GM19467 (cell line): ENCODE data around the gene ALOX12B.
"Not testable (repeated sequence)": the region's sequence is repeated elsewhere in the genome, so short reads cannot be mapped to it uniquely, and the experiment has no call there.

Experiments
- ATAC-seq: cut with Tn5 transposase; IDR thresholded peaks from one replicate; pipeline ENCODE4 v1.9.1; 2021; ENCODE audit warnings: mild to moderate bottlenecking, moderate library complexity; ENCODE audit not compliant: unreplicated experiment

ALOX12B gene

GRCh38 chr17:8046929-8047768 is 40.4 kb downstream of the ALOX12B start:
- no peak for ATAC-seq

- no peak for ATAC-seq
These were observed 41.1 kb downstream of the ALOX12B start for GRCh38 chr17:8046306-8046928.

- ATAC-seq: no peak
These were observed 42.4 kb downstream of the ALOX12B start for GRCh38 chr17:8044819-8045810.

- ATAC-seq: no peak
These were observed 45.5 kb downstream of the ALOX12B start for GRCh38 chr17:8041979-8042378.

DNA sequence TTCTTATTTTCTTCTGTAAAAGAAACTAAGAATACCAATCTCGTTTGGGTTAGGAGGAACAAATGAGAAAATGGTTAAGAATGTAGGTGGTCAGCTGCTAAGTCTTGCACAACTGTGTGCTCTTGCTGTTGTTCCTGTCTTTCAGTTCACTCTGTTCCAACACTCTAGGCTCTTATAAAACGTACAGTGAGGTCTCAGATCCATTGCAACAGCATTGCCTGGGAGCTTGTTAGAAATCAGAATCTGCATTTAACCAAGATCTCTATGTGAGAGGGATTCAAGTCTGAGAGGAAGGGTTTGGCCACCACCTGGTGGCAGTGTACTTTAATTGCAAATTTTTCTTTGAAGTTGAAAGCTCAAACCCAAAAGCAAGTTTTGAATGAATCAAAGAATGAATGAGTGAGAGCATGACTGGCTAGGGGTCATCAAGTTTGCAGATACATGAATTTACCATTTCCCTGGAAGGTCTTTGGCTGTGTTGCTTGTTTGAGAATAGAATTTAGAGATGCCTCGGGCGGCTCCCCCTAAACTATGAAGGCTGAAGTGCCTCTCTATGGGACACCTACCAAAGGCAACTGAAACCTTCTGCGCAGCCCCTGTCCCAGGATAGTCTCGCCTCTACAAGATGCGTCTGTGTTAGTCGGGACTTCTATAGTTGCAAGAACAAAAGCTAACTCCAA is 46.1 kb downstream of the ALOX12B start:
- ATAC-seq: no peak

DNA sequence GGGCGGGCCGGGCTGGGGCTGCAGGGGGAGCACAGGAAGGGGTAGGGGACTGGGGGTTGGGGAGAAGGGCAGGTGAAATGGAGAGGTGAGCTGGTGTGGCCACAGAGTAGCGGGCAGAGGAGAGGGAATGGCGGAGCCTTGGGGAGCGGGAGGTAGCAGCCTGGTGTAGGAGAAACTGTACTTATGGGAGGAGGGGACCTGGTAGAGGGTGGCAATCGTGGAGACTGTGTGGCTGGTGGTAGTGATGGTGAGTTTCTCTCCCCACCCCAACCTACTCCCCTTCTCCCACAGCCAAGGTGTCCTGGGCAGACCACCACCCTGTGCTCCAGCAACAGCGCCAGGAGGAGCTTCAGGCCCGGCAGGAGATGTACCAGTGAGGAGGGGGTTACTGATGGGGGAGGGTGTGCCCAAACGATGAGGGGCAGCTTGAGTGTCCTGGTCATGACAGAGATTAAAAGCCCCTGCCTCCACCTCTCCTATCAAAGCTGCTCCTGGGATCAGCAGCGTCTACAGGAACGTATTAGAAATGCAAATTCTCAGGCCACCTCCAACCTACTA is 47.8 kb downstream of the ALOX12B start:
- ATAC-seq: no peak

GRCh38 chr17:8038954-8039610 is 48.4 kb downstream of the ALOX12B start, which contains the start of gene ALOX15B:
TSS of gene ALOX15B (plus strand) at chr17:8039059. CDS start at chr17:8039156, 97 bp downstream.
- ATAC-seq: no peak

GRCh38 chr17:8032442-8032841 is 55.1 kb downstream of the ALOX12B start:
- no peak for ATAC-seq

- ATAC-seq: no peak
These were observed 55.6 kb downstream of the ALOX12B start for GRCh38 chr17:8031950-8032349.

- ATAC-seq: no peak
These were observed 56.3 kb downstream of the ALOX12B start for GRCh38 chr17:8031261-8031661.

DNA sequence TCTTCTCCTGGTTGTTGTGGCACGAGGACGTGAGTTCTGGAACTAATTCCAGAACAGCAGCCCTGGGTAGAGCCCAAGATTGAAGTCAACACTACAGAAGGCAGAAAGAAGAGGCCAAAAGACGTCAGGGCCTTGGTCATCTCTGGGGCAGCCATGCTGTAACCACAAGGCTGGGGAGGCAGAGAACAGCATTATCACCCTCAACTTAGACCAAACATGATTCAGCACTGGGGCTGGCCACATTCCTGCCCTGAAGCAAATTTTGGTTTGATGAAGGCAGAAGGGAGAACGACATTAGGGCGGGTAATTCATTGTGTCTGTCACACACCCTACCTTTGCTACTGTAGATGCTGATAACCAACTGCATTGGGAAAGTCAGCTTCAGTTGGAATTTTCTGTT is 58.4 kb downstream of the ALOX12B start:
- ATAC-seq: no peak

DNA sequence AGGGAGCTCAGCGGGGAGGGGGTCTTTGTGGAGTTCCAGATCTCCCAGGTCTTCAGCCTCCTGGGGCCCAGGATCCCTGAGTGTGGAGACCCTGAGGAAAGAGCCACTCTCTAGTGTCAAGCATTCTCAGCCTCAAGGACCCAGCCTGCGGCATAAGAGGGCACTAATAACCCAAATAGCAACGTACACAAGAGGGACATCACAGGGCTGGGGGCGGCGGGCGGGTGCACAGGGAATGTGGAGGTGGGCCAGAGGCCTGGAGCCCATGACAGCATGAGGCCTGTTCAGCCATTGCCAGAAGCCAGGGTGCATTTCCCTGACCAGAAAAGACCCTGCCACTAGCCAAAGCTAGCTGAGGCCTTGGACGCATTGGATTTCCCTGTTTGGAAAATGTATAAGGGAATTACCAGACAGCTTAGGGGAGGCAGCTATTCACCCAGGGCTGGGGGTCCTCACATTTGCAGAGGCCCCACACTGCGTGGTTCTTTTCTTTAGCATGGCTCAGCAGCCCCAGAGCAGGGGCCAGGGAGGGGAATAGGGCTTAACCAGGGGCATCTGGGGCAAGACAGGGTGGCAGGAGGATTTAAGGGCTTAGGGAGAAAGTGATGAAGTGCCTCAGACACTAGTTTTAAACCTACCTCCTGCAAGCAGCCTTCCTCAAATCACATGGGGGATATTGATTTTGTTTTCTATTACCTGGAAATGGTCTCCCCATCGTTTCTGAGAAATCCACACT is 62.2 kb downstream of the ALOX12B start:
- no peak for ATAC-seq

DNA sequence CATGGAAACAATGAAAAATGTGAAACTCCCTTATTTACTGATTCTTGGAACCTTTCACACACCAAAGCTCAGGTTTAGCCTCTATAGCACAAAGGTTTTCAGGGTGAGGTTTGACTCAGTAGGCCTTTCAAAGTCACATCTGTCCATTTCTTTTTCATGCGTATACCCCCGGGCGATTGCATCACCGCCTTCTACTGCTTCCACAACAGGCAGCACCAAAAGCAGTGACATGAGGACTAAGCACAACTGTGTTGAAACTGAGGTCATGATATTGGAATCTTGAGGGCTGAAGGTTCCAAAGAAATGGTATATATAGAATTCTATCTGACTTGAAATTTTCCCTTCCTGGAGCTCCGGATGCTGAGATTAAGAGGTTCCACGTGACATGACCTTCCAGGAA is 63.4 kb downstream of the ALOX12B start:
- ATAC-seq: not testable (repeated sequence)
